GM12878 (cell line): Measurements from ENCODE around the gene SRP72. TPM values are rescaled to one million over a fixed set of nuclear protein-coding genes. Genes with fewer than 3 reads are reported as not detected.

Source experiments
- ATAC-seq: fragments of 200-7000 bp; cut with Tn5 transposase; 3 replicates; pipeline ENCODE4 v1.9.1; 2020; ENCODE audit warnings: mild to moderate bottlenecking, moderate library complexity
- BruUV-seq: library from RNA; stranded (reverse); fragments of 400-500 nt; replicated peaks from 2 replicates; lab custom pipeline; 2021; lab: Mats Ljungman, UMichigan
- CTCF ChIA-PET: fragments of 300-600 bp; sonication (Branson Sonifier 250); formaldehyde crosslinking; extraction: SDS; loops from one replicate; lab custom pipeline; 2021; ENCODE audit warnings: inconsistent platforms; lab: Yijun Ruan, JAX
- POLR2A ChIA-PET: fragments of 350-600 bp; formaldehyde crosslinking; extraction: SDS; loops from one replicate; lab custom pipeline; 2021; ENCODE audit warnings: inconsistent platforms; lab: Charles Lee
- RAD21 ChIA-PET: fragments of 300-600 bp; sonication (Branson Sonifier 250); formaldehyde crosslinking; loops from one replicate; lab custom pipeline; 2023; ENCODE audit warnings: antibody characterized with exemption; ENCODE audit not compliant: unreplicated experiment; lab: Charles Lee
- SMC1A ChIA-PET: fragments of 300-600 bp; sonication (Branson Sonifier 250); formaldehyde crosslinking; loops from one replicate; lab custom pipeline; 2023; ENCODE audit not compliant: unreplicated experiment, uncharacterized antibody; lab: Charles Lee
- DNase-seq: peaks from one replicate; pipeline ENCODE4 v3.0.0-alpha.2; 2011; ENCODE audit warnings: low read depth, low spot score
- FAIRE-seq: peaks from 3 replicates; lab custom pipeline; 2011; peaks lifted over from hg19 to GRCh38; lab: Jason Lieb, UNC
- H2AFZ ChIP-seq: 2 replicates; pipeline ENCODE4 v1.6.0; 2011; ENCODE audit warnings: low read depth, low read length, control low read depth; ENCODE audit not compliant: control insufficient read depth
- H3K27ac ChIP-seq: 2 replicates; pipeline ENCODE4 v1.5.1; 2011; ENCODE audit warnings: control low read depth; ENCODE audit not compliant: control insufficient read depth, insufficient read depth
- H3K27me3 ChIP-seq, 2 experiments: replicated peaks in 1 of 2; 2 replicates each; pipeline versions ENCODE4 v1.6.0 to v1.6.1; 2011; ENCODE audit warnings: low read length in 1 of 2; ENCODE audit not compliant: control insufficient read depth in 2 of 2, insufficient read depth in 2 of 2
- H3K36me3 ChIP-seq, 2 experiments: 2 replicates each; pipeline ENCODE4 v1.5.1; 2011; ENCODE audit warnings: low read length in 1 of 2; ENCODE audit not compliant: control insufficient read depth in 2 of 2, insufficient read depth in 2 of 2
- H3K4me1 ChIP-seq: 2 replicates; pipeline ENCODE4 v1.6.1; 2011; ENCODE audit warnings: mild to moderate bottlenecking, low read length, moderate library complexity, mixed read lengths; ENCODE audit not compliant: control insufficient read depth, insufficient read depth
- H3K4me2 ChIP-seq: 2 replicates; pipeline ENCODE4 v1.6.0; 2011; ENCODE audit warnings: control low read depth; ENCODE audit not compliant: control insufficient read depth, insufficient read depth
- H3K4me3 ChIP-seq: fragments of 200-600 bp; sonication (generic); 2 replicates; pipeline ENCODE4 v1.5.1; 2016
- H3K79me2 ChIP-seq: 2 replicates; pipeline ENCODE4 v1.6.0; 2011; ENCODE audit warnings: low read length; ENCODE audit not compliant: control insufficient read depth, insufficient read depth
- H3K9ac ChIP-seq: 2 replicates; pipeline ENCODE4 v1.8.0; 2011; ENCODE audit warnings: low read length, control low read depth, mixed read lengths; ENCODE audit not compliant: control insufficient read depth, insufficient read depth
- H3K9me3 ChIP-seq: replicated peaks from 3 replicates; pipeline ENCODE4 v1.5.1; 2011; ENCODE audit warnings: mild to moderate bottlenecking, low read length; ENCODE audit not compliant: control insufficient read depth, insufficient read depth
- H4K20me1 ChIP-seq: 2 replicates; pipeline ENCODE4 v1.6.0; 2011; ENCODE audit not compliant: control insufficient read depth, insufficient read depth
- CHD1 ChIP-seq: IDR thresholded peaks from 2 replicates; pipeline ENCODE4 v1.6.1; 2012; ENCODE audit warnings: low read depth, low read length, improper control_type of control experiment
- ESRRA ChIP-seq: IDR thresholded peaks from 2 replicates; pipeline ENCODE4 v1.6.1; 2012; ENCODE audit warnings: mild to moderate bottlenecking, low read length, improper control_type of control experiment
- HDAC6 ChIP-seq: fragments of 200-600 bp; sonication (generic); IDR thresholded peaks from one replicate; pipeline ENCODE4 v1.8.0; 2017; ENCODE audit warnings: antibody characterized with exemption; ENCODE audit not compliant: unreplicated experiment
- HDGF ChIP-seq: fragments of 450-650 bp; IDR thresholded peaks from 2 replicates; pipeline ENCODE4 v1.6.1; 2016; ENCODE audit warnings: antibody characterized with exemption
- MEF2B ChIP-seq: fragments of 450-650 bp; IDR thresholded peaks from 2 replicates; pipeline ENCODE4 v1.6.1; 2018; ENCODE audit warnings: mild to moderate bottlenecking, moderate library complexity; ENCODE audit not compliant: partially characterized antibody, poor library complexity, severe bottlenecking
- RAD51 ChIP-seq: fragments of 450-650 bp; IDR thresholded peaks from 2 replicates; pipeline ENCODE4 v1.6.1; 2016; ENCODE audit warnings: moderate library complexity, mild to moderate bottlenecking, inconsistent platforms
- ZNF622 ChIP-seq: fragments of 450-650 bp; IDR thresholded peaks from 2 replicates; pipeline ENCODE4 v1.6.1; 2017; ENCODE audit warnings: mild to moderate bottlenecking, inconsistent platforms
- WGBS: methylation state at CpG from one replicate; pipeline ENCODE4 v1.1.6; 2016; ENCODE audit warnings: low lambda C conversion rate; ENCODE audit not compliant: insufficient replicate concordance, insufficient coverage; ENCODE audit errors: missing lambda C conversion rate; 5-methylcytosine and 5-hydroxymethylcytosine counted together
- in situ Hi-C: fragments of 300-500 bp; cut with MboI; formaldehyde crosslinking; loops from 9 replicates; pipeline ENCODE4 v1.14.3; 2018; ENCODE audit warnings: mixed read lengths
- intact Hi-C: fragments of 100-400 bp; cut with micrococcal nuclease; formaldehyde crosslinking; loops from one replicate; pipeline ENCODE4 v1.14.2; 2022; ENCODE audit not compliant: unreplicated experiment
- polyA plus RNA-seq, 11 experiments: library from polyadenylated mRNA; depleted of rRNA in 4 of 11; unstranded in 6 of 11; stranded (reverse) in 5 of 11; fragments of >200 nt; fragmentation: Nextera tagmentation in 4 of 11; fragmentation: Illumina TruSeq in 1 of 11; extraction: Ambion mirVana in 4 of 11; extraction: Trizol in 1 of 11; gene quantifications; 1 replicate in 1 of 11; 2 replicates in 10 of 11; pipeline versions ENCODE4 v1.2.1 to v1.2.3, GENCODE V29; 2011 to 2016; ENCODE audit warnings: inconsistent platforms in 2 of 11, missing spikeins in 2 of 11, low read depth in 1 of 11
- total RNA-seq, 4 experiments: library from RNA; depleted of rRNA in 3 of 4; stranded (reverse); fragments of >200 nt in 3 of 4; fragmentation: Illumina TruSeq in 1 of 4; extraction: Trizol in 1 of 4; gene quantifications; 2 replicates each; pipeline versions ENCODE4 v1.2.1 to v1.2.3, GENCODE V29; 2013 to 2021
- TF ChIP-seq, protein P1 (sequence below): fragments of 450-650 bp; IDR thresholded peaks from 2 replicates; pipeline ENCODE4 v1.6.1; 2017; ENCODE audit warnings: antibody characterized with exemption, mild to moderate bottlenecking, moderate library complexity
- TF ChIP-seq, protein P2 (sequence below): fragments of 450-650 bp; IDR thresholded peaks from 2 replicates; pipeline ENCODE4 v1.6.1; 2018; ENCODE audit warnings: mild to moderate bottlenecking, low read depth, moderate library complexity; ENCODE audit not compliant: partially characterized antibody

Gene SRP72
- total and polyA plus RNA-seq, 10 of the 15 experiments (the other 5 are each of a cell fraction or from before 2014, with no cell fraction given), result 61.6 to 186 (median 133) TPM

DNA sequence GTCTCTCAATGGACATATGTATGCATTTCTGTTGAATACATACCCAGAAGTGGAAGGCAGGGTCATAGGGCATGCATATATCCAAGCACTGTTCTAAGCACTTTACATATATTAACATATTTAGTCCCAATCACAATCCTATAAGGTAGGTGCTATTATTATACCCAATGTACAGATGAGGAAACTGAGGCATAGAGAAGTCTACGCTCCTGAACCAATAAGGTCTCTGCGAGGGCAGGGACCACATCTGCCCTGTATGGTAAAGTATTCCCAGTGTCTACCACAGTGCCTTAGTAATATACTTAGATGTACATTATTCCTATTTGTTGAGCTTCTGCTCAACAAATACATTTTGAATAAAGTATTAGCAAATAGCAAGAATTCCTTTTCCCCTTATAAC is 37.2 kb upstream of the SRP72 start:
- WGBS, result 94% methylated on average over 2 of the region's 2 CpGs
- no peak overlapping the region for H3K9ac ChIP-seq
- TF ChIP-seq ZNF622, result no peak
- ChIA-PET RAD21 (interaction anchor here (1.2 to 2.1 kb wide), 3 partner anchors 10 to 43 kb away, joined by 5 to 6 read pairs (median 6); partner anchors contain the start of gene AASDH), SMC1A (interaction anchor here (1.1 to 1.6 kb wide), 4 partner anchors 10 to 39 kb away, joined by 3 to 5 read pairs (median 4); no protein-coding TSS in a partner anchor), CTCF (interaction anchor here (0.8 to 1.6 kb wide), 3 partner anchors 14 to 483 kb away, joined by 3 to 5 read pairs (median 4); no protein-coding TSS in a partner anchor), POLR2A (interaction anchor here (0.7 kb wide), 1 partner anchor 17 kb away, joined by 3 read pairs; no protein-coding TSS in a partner anchor)
- no peaks in the 10 kb centered on the region for H3K27me3 ChIP-seq
- H3K27ac ChIP-seq, result no peak overlapping the region
- no TSS peak for BruUV-seq
- no peaks in the 10 kb centered on the region for H4K20me1 ChIP-seq
- H3K4me1 ChIP-seq, result peaks cover 5% of the 10 kb centered on the region
- H3K9me3 ChIP-seq, result no peaks in the 10 kb centered on the region; the same call in 2 of the 3 replicates
- no peak overlapping the region for H3K4me3 ChIP-seq
- peaks cover 97% of the 10 kb centered on the region for H3K79me2 ChIP-seq
- H3K36me3 ChIP-seq, result no peaks in the 10 kb centered on the region; a peak in 1 of 4 replicates
- no peak for FAIRE-seq
- no peak overlapping the region for H2AFZ ChIP-seq
- no peak for ATAC-seq
- DNase-seq, result no peak
- in situ Hi-C loops (no loop called here), intact Hi-C loops (loop anchor here (10.0 kb wide), 1 partner anchor 885 kb away; the partner anchor contains the start of gene CLOCK)
- peak overlapping the region; percentile 33; the same call in 1 of the 2 replicates for H3K4me2 ChIP-seq

DNA sequence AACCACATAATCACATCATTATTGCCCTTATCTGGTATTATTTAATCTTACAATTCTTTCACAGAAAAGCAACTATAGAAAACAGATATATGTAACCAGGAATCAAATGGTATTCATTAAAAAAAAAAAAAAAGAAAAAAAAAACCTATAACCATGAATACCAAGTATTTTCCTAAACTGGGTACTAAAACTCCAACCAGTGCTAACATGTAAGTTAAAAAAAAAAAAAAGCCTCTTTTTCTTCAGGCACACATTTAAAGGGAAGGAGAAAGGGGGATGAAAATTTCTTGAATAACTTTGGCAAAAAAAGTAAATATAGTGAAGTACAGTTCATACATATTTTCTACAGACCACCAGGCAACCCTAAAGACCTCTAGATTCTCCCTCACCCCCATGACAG is 34.1 kb upstream of the SRP72 start:
- Histone ChIP-seq H2AFZ (no peak overlapping the region; the same call in none of the 2 replicates), H3K9me3 (no peaks in the 10 kb centered on the region), H3K27ac (no peak overlapping the region; the same call in 1 of the 2 replicates), H3K36me3 (no peaks in the 10 kb centered on the region; a peak in 1 of 4 replicates), H3K79me2 (peaks cover 92% of the 10 kb centered on the region), H3K9ac (peak overlapping the region; percentile 93; the same call in 1 of the 2 replicates), H3K27me3 (no peaks in the 10 kb centered on the region), H3K4me2 (peak overlapping the region; percentile 78), H3K4me3 (peak overlapping the region; percentile 82), H4K20me1 (no peaks in the 10 kb centered on the region), H3K4me1 (no peaks in the 10 kb centered on the region)
- ATAC-seq, result no peak
- no peak for TF ChIP-seq MEF2B
- no peak for TF ChIP-seq RAD51
- TF ChIP-seq, protein P1, sequence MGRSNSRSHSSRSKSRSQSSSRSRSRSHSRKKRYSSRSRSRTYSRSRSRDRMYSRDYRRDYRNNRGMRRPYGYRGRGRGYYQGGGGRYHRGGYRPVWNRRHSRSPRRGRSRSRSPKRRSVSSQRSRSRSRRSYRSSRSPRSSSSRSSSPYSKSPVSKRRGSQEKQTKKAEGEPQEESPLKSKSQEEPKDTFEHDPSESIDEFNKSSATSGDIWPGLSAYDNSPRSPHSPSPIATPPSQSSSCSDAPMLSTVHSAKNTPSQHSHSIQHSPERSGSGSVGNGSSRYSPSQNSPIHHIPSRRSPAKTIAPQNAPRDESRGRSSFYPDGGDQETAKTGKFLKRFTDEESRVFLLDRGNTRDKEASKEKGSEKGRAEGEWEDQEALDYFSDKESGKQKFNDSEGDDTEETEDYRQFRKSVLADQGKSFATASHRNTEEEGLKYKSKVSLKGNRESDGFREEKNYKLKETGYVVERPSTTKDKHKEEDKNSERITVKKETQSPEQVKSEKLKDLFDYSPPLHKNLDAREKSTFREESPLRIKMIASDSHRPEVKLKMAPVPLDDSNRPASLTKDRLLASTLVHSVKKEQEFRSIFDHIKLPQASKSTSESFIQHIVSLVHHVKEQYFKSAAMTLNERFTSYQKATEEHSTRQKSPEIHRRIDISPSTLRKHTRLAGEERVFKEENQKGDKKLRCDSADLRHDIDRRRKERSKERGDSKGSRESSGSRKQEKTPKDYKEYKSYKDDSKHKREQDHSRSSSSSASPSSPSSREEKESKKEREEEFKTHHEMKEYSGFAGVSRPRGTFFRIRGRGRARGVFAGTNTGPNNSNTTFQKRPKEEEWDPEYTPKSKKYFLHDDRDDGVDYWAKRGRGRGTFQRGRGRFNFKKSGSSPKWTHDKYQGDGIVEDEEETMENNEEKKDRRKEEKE, result no peak
- no peak for TF ChIP-seq ESRRA
- TF ChIP-seq CHD1, result no peak
- TF ChIP-seq HDAC6, result no peak
- TF ChIP-seq, protein P2, sequence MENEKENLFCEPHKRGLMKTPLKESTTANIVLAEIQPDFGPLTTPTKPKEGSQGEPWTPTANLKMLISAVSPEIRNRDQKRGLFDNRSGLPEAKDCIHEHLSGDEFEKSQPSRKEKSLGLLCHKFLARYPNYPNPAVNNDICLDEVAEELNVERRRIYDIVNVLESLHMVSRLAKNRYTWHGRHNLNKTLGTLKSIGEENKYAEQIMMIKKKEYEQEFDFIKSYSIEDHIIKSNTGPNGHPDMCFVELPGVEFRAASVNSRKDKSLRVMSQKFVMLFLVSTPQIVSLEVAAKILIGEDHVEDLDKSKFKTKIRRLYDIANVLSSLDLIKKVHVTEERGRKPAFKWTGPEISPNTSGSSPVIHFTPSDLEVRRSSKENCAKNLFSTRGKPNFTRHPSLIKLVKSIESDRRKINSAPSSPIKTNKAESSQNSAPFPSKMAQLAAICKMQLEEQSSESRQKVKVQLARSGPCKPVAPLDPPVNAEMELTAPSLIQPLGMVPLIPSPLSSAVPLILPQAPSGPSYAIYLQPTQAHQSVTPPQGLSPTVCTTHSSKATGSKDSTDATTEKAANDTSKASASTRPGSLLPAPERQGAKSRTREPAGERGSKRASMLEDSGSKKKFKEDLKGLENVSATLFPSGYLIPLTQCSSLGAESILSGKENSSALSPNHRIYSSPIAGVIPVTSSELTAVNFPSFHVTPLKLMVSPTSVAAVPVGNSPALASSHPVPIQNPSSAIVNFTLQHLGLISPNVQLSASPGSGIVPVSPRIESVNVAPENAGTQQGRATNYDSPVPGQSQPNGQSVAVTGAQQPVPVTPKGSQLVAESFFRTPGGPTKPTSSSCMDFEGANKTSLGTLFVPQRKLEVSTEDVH, result no peak
- no peak for TF ChIP-seq HDGF
- DNase-seq, result no peak
- intact Hi-C loops, result loop anchor here (10.0 kb wide), 1 partner anchor 888 kb away; the partner anchor contains the start of gene CLOCK
- RAD21 ChIA-PET, result interaction anchor here (0.7 to 4.1 kb wide), 2 partner anchors 8 to 28 kb away, joined by 3 to 41 read pairs; no protein-coding TSS in a partner anchor
- BruUV-seq, result no TSS peak
- no peak for FAIRE-seq
- POLR2A ChIA-PET, result interaction anchor here (0.7 to 4.0 kb wide), 5 partner anchors 9 to 62 kb away, joined by 3 to 26 read pairs (median 5); partner anchors contain the start of gene AASDH
- SMC1A ChIA-PET, result interaction anchor here (1.0 to 4.7 kb wide), 5 partner anchors 9 to 403 kb away, joined by 3 to 48 read pairs (median 6); no protein-coding TSS in a partner anchor
- CTCF ChIA-PET, result interaction anchor here (9.0 kb wide), 1 partner anchor 10 kb away, joined by 89 read pairs; no protein-coding TSS in a partner anchor
- in situ Hi-C loops, result no loop called here
